Thymus (tissue), 11 donors: ENCODE results near the gene PPA1. TPM values are rescaled to one million over a fixed set of nuclear protein-coding genes. Genes with fewer than 3 reads are reported as not detected.

Experiments used
- DNase-seq, 9 donors: peaks; one replicate each; pipeline ENCODE4 v3.0.0-alpha.2; 2013; ENCODE audit warnings: low spot score in 9 of 9, low read depth in 6 of 9, missing footprints in 1 of 9
- H3K27ac ChIP-seq, 2 donors: one replicate each; pipeline ENCODE4 v1.5.1; 2013; ENCODE audit warnings: control low read depth in 1 of 2, low read depth in 1 of 2, low read length in 1 of 2, mild to moderate bottlenecking in 1 of 2, moderate library complexity in 1 of 2
- H3K27me3 ChIP-seq, 2 donors: one replicate each; pipeline ENCODE4 v1.5.1; 2013; ENCODE audit warnings: low read length in 1 of 2; ENCODE audit not compliant: control insufficient read depth in 2 of 2, insufficient read depth in 1 of 2
- H3K36me3 ChIP-seq, 2 donors: one replicate each; pipeline ENCODE4 v1.5.1; 2013; ENCODE audit warnings: low read length in 1 of 2, mild to moderate bottlenecking in 1 of 2, moderate library complexity in 1 of 2; ENCODE audit not compliant: control insufficient read depth in 2 of 2, insufficient read depth in 2 of 2
- H3K4me1 ChIP-seq, 2 donors: one replicate each; pipeline ENCODE4 v1.5.1; 2013; ENCODE audit warnings: low read length in 2 of 2; ENCODE audit not compliant: control insufficient read depth in 2 of 2, insufficient read depth in 2 of 2
- H3K4me3 ChIP-seq, 2 donors: one replicate each; pipeline ENCODE4 v1.5.1; 2013; ENCODE audit warnings: low read length in 2 of 2, control low read depth in 1 of 2, mild to moderate bottlenecking in 1 of 2
- H3K9me3 ChIP-seq, 2 donors: one replicate each; pipeline ENCODE4 v1.5.1; 2013; ENCODE audit warnings: low read length in 1 of 2, mild to moderate bottlenecking in 1 of 2; ENCODE audit not compliant: control insufficient read depth in 2 of 2, insufficient read depth in 1 of 2
- whole genome bisulfite sequencing: extraction: QIAGEN DNeasy Blood & Tissue Kit; methylation state at CpG from one replicate; pipeline ENCODE4 v1.1.7; 2013; 5-methylcytosine and 5-hydroxymethylcytosine counted together
- polyA plus RNA-seq: library from polyadenylated mRNA; stranded (reverse); fragments of 200-250 nt; gene quantifications from one replicate; pipeline ENCODE4 v1.2.3, GENCODE V29; 2013
- total RNA-seq: library from RNA; stranded (reverse); fragments of 120-200 nt; gene quantifications from one replicate; pipeline ENCODE4 v1.2.4, GENCODE V29; 2013
- donor health status: healthy.

The PPA1 gene
- total and polyA plus RNA-seq, 2 donors = 150 to 199 TPM

GRCh38 chr10:70174058-70174741 lies 59.0 kb downstream of the PPA1 start:
- Histone ChIP-seq H3K27me3 (peaks cover 0 to 2% of the 10 kb centered on the region in 2 donors), H3K4me1 (peaks cover 3 to 12% of the 10 kb centered on the region in 2 donors), H3K9me3 (no peaks in the 10 kb centered on the region), H3K27ac (peak overlapping the region in 1 of 2 donors; percentile 31), H3K4me3 (no peak overlapping the region), H3K36me3 (no peaks in the 10 kb centered on the region)
- WGBS = 52% methylated on average over 4 of the region's 4 CpGs
- peak in 2 of 9 donors; percentile 20 to 46 for DNase-seq

DNA sequence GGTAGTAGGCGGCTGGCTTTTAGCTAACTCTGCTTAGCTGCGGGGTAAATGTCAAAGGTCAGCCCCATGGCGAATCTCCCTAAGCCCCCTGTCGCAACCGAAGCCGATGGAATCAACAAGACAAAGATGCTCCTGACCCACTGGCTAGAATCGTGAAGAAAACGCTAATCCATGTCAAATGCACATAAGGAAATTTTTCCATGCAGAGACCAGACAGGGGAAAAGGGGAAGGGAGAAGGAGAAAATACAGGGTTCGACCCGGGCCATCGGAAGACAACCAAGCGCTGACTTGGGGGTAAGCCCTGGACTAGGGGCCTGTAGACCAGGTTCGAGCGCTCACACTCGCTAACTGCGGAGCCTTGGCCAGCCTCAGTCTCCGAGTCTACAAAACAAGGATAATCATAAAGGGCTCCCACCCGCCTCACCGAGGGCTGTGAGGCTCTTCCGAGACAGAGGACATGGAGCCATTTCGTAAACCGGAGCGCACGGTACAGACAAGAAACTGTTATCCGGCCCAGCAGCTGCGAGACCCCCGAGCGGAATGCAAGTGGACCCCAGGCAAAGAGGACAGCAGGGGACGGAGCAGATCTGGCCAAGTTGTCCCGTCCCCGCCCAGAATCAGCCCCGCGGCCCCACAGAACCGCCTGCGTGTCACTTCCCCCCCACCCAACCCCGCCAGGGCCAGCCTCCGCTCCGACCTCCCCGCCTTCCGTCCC lies 63.4 kb downstream of the PPA1 start:
- WGBS = 3% methylated on average over 40 of the region's 40 CpGs

GRCh38 chr10:70169011-70169410 lies 64.2 kb downstream of the PPA1 start:
- H3K27me3 ChIP-seq = no peaks in the 10 kb centered on the region
- peak overlapping the region; percentile 31 to 64 for H3K27ac ChIP-seq
- H3K36me3 ChIP-seq = peaks cover 8 to 11% of the 10 kb centered on the region in 2 donors
- H3K9me3 ChIP-seq = no peaks in the 10 kb centered on the region
- DNase-seq = peak in 3 of 9 donors; percentile 41 to 76 (median 49)
- WGBS = under 1% methylated on average over 2 of the region's 2 CpGs
- peaks cover 19 to 20% of the 10 kb centered on the region in 2 donors for H3K4me1 ChIP-seq
- peak overlapping the region; percentile 71 to 77 for H3K4me3 ChIP-seq

More for the DNA sequence above, 63.4 kb downstream of the PPA1 start:
- Histone ChIP-seq H3K27me3 (no peaks in the 10 kb centered on the region), H3K27ac (peak overlapping the region; percentile 69 to 82), H3K36me3 (peaks cover 8 to 11% of the 10 kb centered on the region in 2 donors), H3K4me1 (peaks cover 15 to 23% of the 10 kb centered on the region in 2 donors), H3K9me3 (no peaks in the 10 kb centered on the region), H3K4me3 (peak overlapping the region; percentile 71 to 77)
- peak in 3 of 9 donors; percentile 23 to 55 (median 41) for DNase-seq

- Histone ChIP-seq H3K4me1 (peaks cover 24 to 27% of the 10 kb centered on the region in 2 donors), H3K27ac (no peak overlapping the region), H3K9me3 (no peaks in the 10 kb centered on the region), H3K4me3 (no peak overlapping the region), H3K36me3 (peaks cover 8 to 11% of the 10 kb centered on the region in 2 donors), H3K27me3 (no peaks in the 10 kb centered on the region)
- WGBS = 96% methylated on average over 7 of the region's 7 CpGs
- no peak for DNase-seq
Observed at GRCh38 chr10:70167246-70167645, 66.0 kb downstream of the PPA1 start.

- peaks cover 27 to 29% of the 10 kb centered on the region in 2 donors for H3K4me1 ChIP-seq
Observed at GRCh38 chr10:70166394-70166793, 66.8 kb downstream of the PPA1 start.

GRCh38 chr10:70164163-70164562 lies 69.1 kb downstream of the PPA1 start:
- H3K27me3 ChIP-seq = no peaks in the 10 kb centered on the region
- H3K36me3 ChIP-seq = peaks cover 14 to 30% of the 10 kb centered on the region in 2 donors
- DNase-seq = no peak
- H3K4me3 ChIP-seq = no peak overlapping the region
- H3K9me3 ChIP-seq = no peaks in the 10 kb centered on the region
- H3K4me1 ChIP-seq = peaks cover 24 to 25% of the 10 kb centered on the region in 2 donors
- no peak overlapping the region for H3K27ac ChIP-seq
- WGBS = 79% methylated on average over 3 of the region's 3 CpGs

More at GRCh38 chr10:70166394-70166793, 66.8 kb downstream of the PPA1 start:
- DNase-seq = no peak
- H3K36me3 ChIP-seq = peaks cover 8 to 16% of the 10 kb centered on the region in 2 donors
- no peaks in the 10 kb centered on the region for H3K27me3 ChIP-seq
- no peak overlapping the region for H3K4me3 ChIP-seq
- H3K27ac ChIP-seq = no peak overlapping the region
- H3K9me3 ChIP-seq = no peaks in the 10 kb centered on the region
- 96% methylated on average over 3 of the region's 3 CpGs for WGBS

DNA sequence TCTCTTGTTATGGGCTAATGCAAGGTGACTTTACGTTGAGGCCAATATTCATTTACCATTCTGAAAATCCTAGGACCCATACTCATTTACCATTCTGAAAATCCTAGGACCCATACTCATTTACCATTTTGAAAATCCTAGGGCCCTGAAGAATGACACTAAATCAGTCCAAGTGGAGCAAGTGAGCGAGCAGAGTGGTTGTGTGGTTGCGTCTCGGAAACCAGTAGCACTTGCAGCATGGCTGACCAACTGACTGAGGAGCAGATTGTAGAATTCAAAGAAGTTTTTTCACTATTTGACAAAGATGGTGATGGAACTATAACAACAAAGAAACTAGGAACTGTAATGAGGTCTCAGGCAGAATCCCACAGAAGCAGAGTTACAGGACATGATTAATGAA lies 69.8 kb downstream of the PPA1 start:
- Histone ChIP-seq H3K27ac (peak overlapping the region in 1 of 2 donors; percentile 57), H3K36me3 (peaks cover 14 to 35% of the 10 kb centered on the region in 2 donors)

DNA sequence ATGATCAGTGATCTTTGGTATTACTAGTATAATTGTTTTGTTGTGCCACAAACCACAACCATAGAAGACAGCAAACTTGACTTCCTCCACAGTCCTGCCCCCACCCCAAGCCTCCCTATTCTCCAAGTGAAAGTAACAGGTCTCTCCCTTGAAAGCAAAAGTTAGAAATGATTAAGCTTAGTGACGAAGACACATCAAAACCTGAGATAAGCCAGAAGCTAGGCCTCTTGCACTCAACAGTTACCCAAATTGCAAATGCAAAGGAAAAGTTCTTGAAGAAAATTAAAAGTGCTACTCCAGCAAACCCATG lies 70.4 kb downstream of the PPA1 start:
- H3K27me3 ChIP-seq = no peaks in the 10 kb centered on the region
- H3K27ac ChIP-seq = peak overlapping the region in 1 of 2 donors; percentile 57
- peak in 3 of 9 donors; percentile 26 to 52 (median 26) for DNase-seq
- H3K4me3 ChIP-seq = no peak overlapping the region
- H3K4me1 ChIP-seq = peaks cover 13 to 16% of the 10 kb centered on the region in 2 donors
- peaks cover 17 to 38% of the 10 kb centered on the region in 2 donors for H3K36me3 ChIP-seq
- 10% methylated on average over 1 of the region's 1 CpG for WGBS
- H3K9me3 ChIP-seq = no peaks in the 10 kb centered on the region

More for the DNA sequence above, 69.8 kb downstream of the PPA1 start:
- WGBS = 97% methylated on average over 4 of the region's 4 CpGs
- Histone ChIP-seq H3K9me3 (no peaks in the 10 kb centered on the region), H3K4me3 (no peak overlapping the region), H3K27me3 (no peaks in the 10 kb centered on the region), H3K4me1 (peaks cover 18 to 19% of the 10 kb centered on the region in 2 donors)
- DNase-seq = no peak
